Measurements from ENCODE around the gene CCL11. TPM values are rescaled to one million over a fixed set of nuclear protein-coding genes. Genes with fewer than 3 reads are reported as not detected.

The CCL11 gene
- total RNA-seq, 2 experiments from 2014 or later = not detected

- H3K27ac Mint-ChIP-seq = no peak overlapping the region
- no peaks in the 10 kb centered on the region for H3K9me3 Mint-ChIP-seq
- intact Hi-C loops (cut with micrococcal nuclease) = no loop called here
- no peak for DNase-seq
- ATAC-seq = no peak
- CTCF ChIA-PET = interaction anchor here (1.3 to 1.9 kb wide), 3 partner anchors 21 to 100 kb away, joined by 3 to 6 read pairs (median 5); no protein-coding TSS in a partner anchor
- POLR2A ChIA-PET = no interaction called here
- no peaks in the 10 kb centered on the region for H3K36me3 Mint-ChIP-seq (ENCODE audit: low read depth)
- no peak overlapping the region for H3K4me3 Mint-ChIP-seq
- TF ChIP-seq CTCF (IDR thresholded peaks at IDR 0.05) = no peak
- H3K27me3 Mint-ChIP-seq = peaks cover 20% of the 10 kb centered on the region
- H3K4me1 Mint-ChIP-seq (ENCODE audit: low read depth) = no peaks in the 10 kb centered on the region
These were observed 15.3 kb downstream of the CCL11 start for GRCh38 chr17:34300652-34301370.

GRCh38 chr17:34301986-34302385, 16.4 kb downstream of the CCL11 start:
- intact Hi-C loops (cut with micrococcal nuclease) = no loop called here
- CTCF ChIA-PET = interaction anchor here (1.3 to 1.9 kb wide), 2 partner anchors 20 to 60 kb away, joined by 3 to 5 read pairs; no protein-coding TSS in a partner anchor
- no peaks in the 10 kb centered on the region for H3K9me3 Mint-ChIP-seq
- no peak for ATAC-seq
- H3K27me3 Mint-ChIP-seq = peaks cover 20% of the 10 kb centered on the region
- no peak overlapping the region for H3K27ac Mint-ChIP-seq
- no peak overlapping the region for H3K4me3 Mint-ChIP-seq
- no peak for DNase-seq
- H3K36me3 Mint-ChIP-seq (ENCODE audit: low read depth) = no peaks in the 10 kb centered on the region
- TF ChIP-seq CTCF (IDR thresholded peaks at IDR 0.05) = no peak
- no peaks in the 10 kb centered on the region for H3K4me1 Mint-ChIP-seq (ENCODE audit: low read depth)
- POLR2A ChIA-PET = no interaction called here

- H3K4me1 Mint-ChIP-seq (ENCODE audit: low read depth) = no peaks in the 10 kb centered on the region
- H3K4me3 Mint-ChIP-seq = no peak overlapping the region
- ATAC-seq (no peak), DNase-seq (no peak)
- H3K36me3 Mint-ChIP-seq (ENCODE audit: low read depth) = no peaks in the 10 kb centered on the region
- ChIA-PET CTCF (interaction anchor here (1.9 kb wide), 1 partner anchor 59 kb away, joined by 5 read pairs; no protein-coding TSS in a partner anchor), POLR2A (interaction anchor here (0.7 kb wide), 1 partner anchor 9 kb away, joined by 3 read pairs; no protein-coding TSS in a partner anchor)
- intact Hi-C loops (cut with micrococcal nuclease) = no loop called here
- H3K27ac Mint-ChIP-seq = no peak overlapping the region
- H3K27me3 Mint-ChIP-seq = peaks cover 20% of the 10 kb centered on the region
- no peaks in the 10 kb centered on the region for H3K9me3 Mint-ChIP-seq
- TF ChIP-seq CTCF (IDR thresholded peaks at IDR 0.05) = no peak
These were observed 17.1 kb downstream of the CCL11 start for GRCh38 chr17:34302636-34303035.

- H3K36me3 Mint-ChIP-seq (ENCODE audit: low read depth) = no peaks in the 10 kb centered on the region
- ChIA-PET CTCF (interaction anchor here (1.3 kb wide), 1 partner anchor 58 kb away, joined by 3 read pairs; no protein-coding TSS in a partner anchor), POLR2A (no interaction called here)
- TF ChIP-seq CTCF (IDR thresholded peaks at IDR 0.05) = no peak
- H3K9me3 Mint-ChIP-seq = no peaks in the 10 kb centered on the region
- intact Hi-C loops (cut with micrococcal nuclease) = no loop called here
- H3K27ac Mint-ChIP-seq = no peak overlapping the region
- peaks cover 15% of the 10 kb centered on the region for H3K27me3 Mint-ChIP-seq
- no peak overlapping the region for H3K4me3 Mint-ChIP-seq
- no peak for ATAC-seq
- DNase-seq = no peak
- no peaks in the 10 kb centered on the region for H3K4me1 Mint-ChIP-seq (ENCODE audit: low read depth)
These were observed 18.1 kb downstream of the CCL11 start for GRCh38 chr17:34303606-34304005.

GRCh38 chr17:34305061-34305460, 19.5 kb downstream of the CCL11 start:
- Mint-ChIP-seq H3K4me1 (ENCODE audit: low read depth) (no peaks in the 10 kb centered on the region), H3K9me3 (no peaks in the 10 kb centered on the region), H3K4me3 (no peak overlapping the region), H3K27ac (no peak overlapping the region), H3K36me3 (ENCODE audit: low read depth) (no peaks in the 10 kb centered on the region), H3K27me3 (peaks cover 6% of the 10 kb centered on the region)
- TF ChIP-seq CTCF (IDR thresholded peaks at IDR 0.05) = no peak
- ATAC-seq = no peak
- intact Hi-C loops (cut with micrococcal nuclease) = no loop called here
- no peak for DNase-seq
- CTCF ChIA-PET = interaction anchor here (1.3 kb wide), 1 partner anchor 56 kb away, joined by 3 read pairs; no protein-coding TSS in a partner anchor
- POLR2A ChIA-PET = no interaction called here
